B cell (primary cell): ENCODE data around the gene PDZD4. TPM values are rescaled to one million over a fixed set of nuclear protein-coding genes. Genes with fewer than 3 reads are reported as not detected.
A peak's percentile ranks its signal among the peaks of the same experiment; 100 is the strongest.

Experiments
- ATAC-seq: fragments of 200-7000 bp; cut with Tn5 transposase; one replicate; pipeline ENCODE4 v1.10.0; 2021; ENCODE audit warnings: low read depth, mild to moderate bottlenecking, moderate number of reproducible peaks, moderate library complexity
- CTCF ChIA-PET: fragments of 350-600 bp; sonication (Branson Sonifier 250); formaldehyde crosslinking; loops from one replicate; lab custom pipeline; 2021; ENCODE audit warnings: antibody characterized with exemption, inconsistent platforms; lab: Charles Lee
- POLR2A ChIA-PET: fragments of 350-600 bp; sonication (Branson Sonifier 250); formaldehyde crosslinking; loops from one replicate; lab custom pipeline; 2021; ENCODE audit warnings: antibody characterized with exemption; lab: Charles Lee
- DNase-seq: peaks from one replicate; pipeline ENCODE4 v3.0.0; 2013
- H2AFZ ChIP-seq: 2 replicates; pipeline ENCODE4 v1.6.1; 2012; ENCODE audit warnings: mild to moderate bottlenecking, low read depth, low read length; ENCODE audit not compliant: insufficient read depth, poor library complexity, severe bottlenecking
- H3K27ac ChIP-seq, 2 donors: 1 replicate in 1 of 2; 2 replicates in 1 of 2; pipeline ENCODE4 v1.5.1; 2012 to 2013; ENCODE audit warnings: low read length in 2 of 2, mild to moderate bottlenecking in 2 of 2, moderate library complexity in 1 of 2
- H3K27me3 ChIP-seq, 4 experiments: fragments of 200-600 bp in 1 of 4; sonication (generic) in 1 of 4; replicated peaks in 1 of 4; 1 replicate in 2 of 4; 2 replicates in 2 of 4; pipeline versions ENCODE4 v1.6.1 to v1.7.0; 2013 to 2016; ENCODE audit warnings: low read length in 3 of 4, mild to moderate bottlenecking in 2 of 4, mixed read lengths in 1 of 4, moderate library complexity in 1 of 4; ENCODE audit not compliant: insufficient read depth in 4 of 4, control insufficient read depth in 3 of 4; ENCODE audit errors: control extremely low read depth in 1 of 4
- H3K36me3 ChIP-seq, 2 experiments: replicated peaks in 1 of 2; 1 replicate in 1 of 2; 2 replicates in 1 of 2; pipeline versions ENCODE4 v1.6.1 to v1.7.1; 2013; ENCODE audit warnings: low read length in 1 of 2; ENCODE audit not compliant: insufficient read depth in 2 of 2, control insufficient read depth in 1 of 2; ENCODE audit errors: control extremely low read depth in 1 of 2, extremely low read depth in 1 of 2
- H3K4me1 ChIP-seq, 2 donors: fragments of 200-600 bp in 1 of 2; sonication (generic) in 1 of 2; 1 replicate in 1 of 2; 2 replicates in 1 of 2; pipeline versions ENCODE4 v1.5.1 to v1.6.1; 2013 to 2017; ENCODE audit warnings: low read length in 2 of 2; ENCODE audit not compliant: control insufficient read depth in 2 of 2, insufficient read depth in 2 of 2
- H3K4me2 ChIP-seq: replicated peaks from 2 replicates; pipeline ENCODE3; 2012; ENCODE audit warnings: mild to moderate bottlenecking, low read depth, low read length; ENCODE audit not compliant: poor library complexity, severe bottlenecking
- H3K4me3 ChIP-seq, 5 experiments: fragments of 200-600 bp in 1 of 5; sonication (generic) in 1 of 5; 1 replicate in 3 of 5; 2 replicates in 2 of 5; pipeline versions ENCODE4 v1.5.1 to v1.7.0; 2011 to 2016; ENCODE audit warnings: low read length in 4 of 5, mild to moderate bottlenecking in 4 of 5, low read depth in 2 of 5, control low read depth in 1 of 5, moderate library complexity in 1 of 5; ENCODE audit not compliant: insufficient read depth in 1 of 5; ENCODE audit errors: control extremely low read depth in 1 of 5, extremely low read depth in 1 of 5
- H3K79me2 ChIP-seq: fragments of 200-600 bp; sonication (generic); one replicate; pipeline ENCODE4 v1.6.0; 2016; ENCODE audit warnings: low read length; ENCODE audit not compliant: control insufficient read depth, insufficient read depth
- H3K9ac ChIP-seq: fragments of 200-600 bp; sonication (generic); 2 replicates; pipeline ENCODE4 v1.6.1; 2017; ENCODE audit warnings: mild to moderate bottlenecking, low read length, moderate library complexity
- H3K9me3 ChIP-seq, 3 donors: one replicate each; pipeline versions ENCODE4 v1.6.1 to v1.7.1; 2013; ENCODE audit warnings: low read length in 2 of 3; ENCODE audit not compliant: control insufficient read depth in 2 of 3, insufficient read depth in 1 of 3; ENCODE audit errors: control extremely low read depth in 1 of 3
- H4K20me1 ChIP-seq: 2 replicates; pipeline ENCODE4 v1.6.0; 2012; ENCODE audit warnings: mild to moderate bottlenecking, low read length; ENCODE audit not compliant: insufficient read depth, control insufficient read depth, poor library complexity, severe bottlenecking
- H3K27ac Mint-ChIP-seq: one replicate; pipeline ENCODE4 v1.8.0; 2021; ENCODE audit warnings: mixed read lengths
- H3K27me3 Mint-ChIP-seq: one replicate; pipeline ENCODE4 v1.8.0; 2021; ENCODE audit warnings: mixed read lengths
- H3K4me1 Mint-ChIP-seq: one replicate; pipeline ENCODE4 v1.8.0; 2021; ENCODE audit warnings: mixed read lengths
- H3K4me3 Mint-ChIP-seq: one replicate; pipeline ENCODE4 v1.8.0; 2021; ENCODE audit warnings: mixed read lengths
- H3K9me3 Mint-ChIP-seq: one replicate; pipeline ENCODE4 v1.8.0; 2022; ENCODE audit warnings: mixed read lengths; ENCODE audit not compliant: insufficient read depth
- CTCF ChIP-seq: fragments of 200-600 bp; IDR thresholded peaks from one replicate; pipeline ENCODE4 v1.8.0; 2022; ENCODE audit warnings: antibody characterized with exemption, mild to moderate bottlenecking
- EZH2 ChIP-seq: IDR thresholded peaks from 2 replicates; pipeline ENCODE4 v1.6.1; 2012; ENCODE audit warnings: borderline replicate concordance, low read depth, mild to moderate bottlenecking, moderate library complexity, low read length; ENCODE audit not compliant: insufficient read depth, poor library complexity, severe bottlenecking
- WGBS: methylation state at CpG from one replicate; pipeline ENCODE4 v1.1.5; 2013; ENCODE audit warnings: missing lambda C conversion rate; ENCODE audit not compliant: insufficient coverage; 5-methylcytosine and 5-hydroxymethylcytosine counted together
- intact Hi-C: fragments of 100-400 bp; cut with micrococcal nuclease; formaldehyde crosslinking; loops from one replicate; pipeline ENCODE4 v1.10.0; 2022
- polyA plus RNA-seq: library from polyadenylated mRNA; depleted of rRNA; stranded (reverse); fragments of >200 nt; gene quantifications from 2 replicates; pipeline ENCODE4 v1.2.3, GENCODE V29; 2012
- total RNA-seq, 2 donors: library from RNA; stranded (reverse); fragments of 120-200 nt in 1 of 2; gene quantifications; 1 replicate in 1 of 2; 2 replicates in 1 of 2; pipeline versions ENCODE4 v1.2.3 to v1.2.4, GENCODE V29; 2013 to 2022

The PDZD4 gene
- total and polyA plus RNA-seq, 2 donors (not counting 1 experiment from before 2014, with no cell fraction given), result 0.36 TPM; not detected in 1

DNA sequence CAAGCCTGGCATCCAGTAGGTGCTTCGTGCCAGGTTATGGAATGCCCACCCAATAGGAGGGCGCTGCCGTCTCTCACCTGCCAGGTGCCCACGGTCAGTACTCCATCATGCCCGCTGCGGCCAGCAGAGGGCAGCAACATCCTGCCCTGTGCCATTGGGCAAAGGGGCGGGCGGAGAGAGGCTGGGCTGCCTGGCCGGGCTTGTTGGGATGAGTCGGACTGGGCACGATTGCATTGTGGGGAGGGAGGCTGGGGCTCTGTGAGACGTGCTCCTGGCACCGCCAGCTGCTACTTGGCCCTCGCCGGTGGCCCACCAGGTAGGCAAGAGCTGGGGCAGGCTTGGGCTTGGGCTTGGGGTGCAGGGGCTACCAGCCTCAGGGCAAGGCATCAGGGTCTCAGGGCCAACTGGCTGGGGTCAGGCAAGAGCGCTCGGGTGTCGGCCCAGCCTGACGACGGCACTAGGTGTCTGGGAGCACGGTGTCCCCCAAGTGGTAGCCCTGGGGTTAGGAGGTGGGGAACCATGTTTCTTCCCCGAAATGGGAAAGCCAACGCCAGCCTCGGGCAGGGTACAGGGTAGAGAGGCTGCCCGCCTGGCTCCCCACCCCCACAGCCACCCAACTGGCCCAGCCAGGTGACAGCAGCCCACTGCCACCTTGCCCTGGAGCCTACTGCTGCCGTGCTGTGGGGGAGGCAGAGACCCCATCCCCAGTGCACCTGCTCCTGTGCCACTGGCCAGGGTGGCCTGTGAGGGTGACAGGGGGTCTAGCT is 66.2 kb downstream of the PDZD4 start, which contains the start of gene PLXNB3:
Gene PLXNB3 (plus strand): TSS at position 261 of the 767 bp plus-strand sequence. CDS start 1,287 bp downstream, outside the sequence.
- no peaks in the 10 kb centered on the region for H4K20me1 ChIP-seq
- 30% methylated on average over 14 of the region's 26 CpGs for WGBS
- no peaks in the 10 kb centered on the region for H3K9me3 Mint-ChIP-seq
- H2AFZ ChIP-seq, result no peak within 1 kb of the TSS
- no peaks in the 10 kb centered on the region for H3K27me3 Mint-ChIP-seq
- no peaks in the 10 kb centered on the region for H3K27me3 ChIP-seq
- H3K9me3 ChIP-seq, result no peaks in the 10 kb centered on the region
- H3K27ac ChIP-seq, result no peak within 1 kb of the TSS
- H3K36me3 ChIP-seq, result no peaks in the 10 kb centered on the region
- ChIA-PET POLR2A (no interaction called here), CTCF (interaction anchor here (1.0 to 3.9 kb wide), 7 partner anchors 37 to 188 kb away, joined by 3 to 35 read pairs (median 7); no protein-coding TSS in a partner anchor)
- H3K9ac ChIP-seq, result no peak within 1 kb of the TSS
- H3K4me3 ChIP-seq, result no peak within 1 kb of the TSS
- TF ChIP-seq EZH2 (no peak), CTCF (peak; percentile 75)
- ATAC-seq (peak; percentile 80), DNase-seq (peak; percentile 76)
- peaks cover 14% of the 10 kb centered on the region for H3K4me1 Mint-ChIP-seq
- peak within 1 kb of the TSS; percentile 53 for H3K27ac Mint-ChIP-seq
- H3K4me3 Mint-ChIP-seq, result no peak within 1 kb of the TSS
- peaks cover 0 to 18% of the 10 kb centered on the region in 2 donors for H3K4me1 ChIP-seq
- no peaks in the 10 kb centered on the region for H3K79me2 ChIP-seq
- peak within 1 kb of the TSS; percentile 45 for H3K4me2 ChIP-seq
- intact Hi-C loops, result no loop called here
